Gastrocnemius medialis (tissue), 4 donors: Measurements from ENCODE around the gene UNC13A.

ENCODE experiments used
- CTCF ChIP-seq, 5 experiments: fragments of 450-650 bp in 3 of 5; fragments of 200-600 bp in 2 of 5; sonication (generic) in 2 of 5; IDR thresholded peaks in 4 of 5; conservative IDR thresholded peaks in 1 of 5; 1 replicate in 4 of 5; 2 replicates in 1 of 5; pipeline ENCODE4 v1.5.1; 2016 to 2019; ENCODE audit warnings: antibody characterized with exemption in 5 of 5, mild to moderate bottlenecking in 3 of 5, moderate library complexity in 3 of 5
- POLR2A ChIP-seq, 2 donors: fragments of 450-650 bp; IDR thresholded peaks; one replicate each; pipeline ENCODE4 v1.6.1; 2017; ENCODE audit warnings: antibody characterized with exemption in 2 of 2, mild to moderate bottlenecking in 2 of 2, moderate library complexity in 2 of 2

- no peak for TF ChIP-seq CTCF (IDR thresholded peaks at IDR 0.05 in 4 of 5, conservative IDR thresholded peaks at IDR 0.05 in 1 of 5)
- TF ChIP-seq POLR2A (IDR thresholded peaks at IDR 0.05), result no peak
Observed at GRCh38 chr19:17577457-17578097, 110.6 kb downstream of the UNC13A start.
